Transverse colon (tissue), 4 donors: ENCODE measurements around the gene ACTG1. TPM values are rescaled to one million over a fixed set of nuclear protein-coding genes. Genes with fewer than 3 reads are reported as not detected.

Experiments
- DNase-seq: peaks from one replicate; pipeline ENCODE4 v3.0.0-alpha.2; 2019
- H3K27ac ChIP-seq, 4 donors: fragments of 200-600 bp; sonication (generic); 2 replicates each; pipeline ENCODE4 v1.5.1; 2016 to 2018; ENCODE audit warnings: inconsistent platforms in 4 of 4
- H3K27me3 ChIP-seq: fragments of 200-600 bp; sonication (generic); 2 replicates; pipeline ENCODE4 v1.5.1; 2017; ENCODE audit warnings: inconsistent platforms
- H3K36me3 ChIP-seq, 4 donors: fragments of 200-600 bp; sonication (generic); 2 replicates each; pipeline ENCODE4 v1.5.1; 2017 to 2019; ENCODE audit warnings: inconsistent platforms in 4 of 4
- H3K4me1 ChIP-seq, 4 donors: fragments of 200-600 bp; sonication (generic); 2 replicates each; pipeline ENCODE4 v1.5.1; 2017 to 2020; ENCODE audit warnings: inconsistent platforms in 4 of 4
- H3K4me3 ChIP-seq, 4 donors: fragments of 200-600 bp; sonication (generic); 1 replicate in 1 of 4; 2 replicates in 3 of 4; pipeline versions ENCODE4 v1.5.1 to v1.6.1; 2017 to 2019; ENCODE audit warnings: inconsistent platforms in 4 of 4
- H3K9me3 ChIP-seq, 2 donors: fragments of 200-600 bp; sonication (generic); 2 replicates each; pipeline ENCODE4 v1.5.1; 2017 to 2019; ENCODE audit warnings: inconsistent platforms in 2 of 2
- CTCF ChIP-seq, 5 experiments: fragments of 200-600 bp in 3 of 5; fragments of 450-650 bp in 2 of 5; sonication (generic) in 3 of 5; IDR thresholded peaks; 1 replicate in 2 of 5; 2 replicates in 3 of 5; pipeline ENCODE4 v1.5.1; 2016 to 2017; ENCODE audit warnings: antibody characterized with exemption in 5 of 5, inconsistent platforms in 3 of 5, mild to moderate bottlenecking in 2 of 5, moderate library complexity in 1 of 5
- EP300 ChIP-seq: sonication (generic); formaldehyde crosslinking; IDR thresholded peaks from one replicate; pipeline ENCODE4 v1.6.1; 2017; ENCODE audit warnings: antibody characterized with exemption, low read depth
- POLR2A ChIP-seq: fragments of 450-650 bp; IDR thresholded peaks from one replicate; pipeline ENCODE4 v1.6.1; 2016; ENCODE audit warnings: antibody characterized with exemption, mild to moderate bottlenecking, moderate library complexity
- POLR2AphosphoS5 ChIP-seq, 3 donors: sonication (generic); formaldehyde crosslinking; IDR thresholded peaks; one replicate each; pipeline ENCODE4 v1.6.1; 2016; ENCODE audit warnings: antibody characterized with exemption in 3 of 3
- WGBS, 2 donors: methylation state at CpG; one replicate each; pipeline ENCODE4 v1.1.5; 2018; ENCODE audit warnings: low coverage in 1 of 2; 5-methylcytosine and 5-hydroxymethylcytosine counted together
- in situ Hi-C, 4 donors: fragments of 200-750 bp; cut with MboI; loops; one replicate each; pipeline versions ENCODE4 v1.15.0 to v1.15.1; 2017; ENCODE audit warnings: low sequenced_read_pairs in 3 of 4, low pct_ligation_motif_present in 1 of 4, low pct_unique_long_range_greater_than_20kb in 1 of 4
- intact Hi-C: fragments of 100-400 bp; cut with DNase I; formaldehyde crosslinking; loops from one replicate; pipeline ENCODE4 v1.15.1; 2023; ENCODE audit warnings: low total_unique reads
- total RNA-seq, 4 donors: library from RNA; depleted of rRNA; stranded (reverse); fragments of >200 nt; gene quantifications; one replicate each; pipeline ENCODE4 v1.1.0, GENCODE V29; 2016

ACTG1 gene
- total RNA-seq, 4 donors from 2014 or later: 2,099 to 4,882 (median 4,009) TPM

- TF ChIP-seq POLR2AphosphoS5 (IDR thresholded peaks at IDR 0.05): no peak
- no peak for TF ChIP-seq POLR2A
- no peak for TF ChIP-seq EP300
- no peak for TF ChIP-seq CTCF (IDR thresholded peaks at IDR 0.05)
- H3K9me3 ChIP-seq: no peaks in the 10 kb centered on the region
- no peaks in the 10 kb centered on the region for H3K4me1 ChIP-seq
- intact Hi-C loops: no loop called here
- no peak for DNase-seq
- H3K36me3 ChIP-seq: no peaks in the 10 kb centered on the region
- no peak overlapping the region for H3K27ac ChIP-seq
- no peaks in the 10 kb centered on the region for H3K27me3 ChIP-seq
- WGBS, 2 donors: 86% methylated on average over 8 of the region's 8 CpGs; no CpG with 5 or more reads in 1 of the 2 donors
- in situ Hi-C loops: loop anchor here in 1 of 4 donors (10.0 kb wide), 1 partner anchor 218 kb away; no protein-coding TSS in a partner anchor
- no peak overlapping the region for H3K4me3 ChIP-seq
Observed at GRCh38 chr17:81473019-81473418, 39.6 kb downstream of the ACTG1 start.

DNA sequence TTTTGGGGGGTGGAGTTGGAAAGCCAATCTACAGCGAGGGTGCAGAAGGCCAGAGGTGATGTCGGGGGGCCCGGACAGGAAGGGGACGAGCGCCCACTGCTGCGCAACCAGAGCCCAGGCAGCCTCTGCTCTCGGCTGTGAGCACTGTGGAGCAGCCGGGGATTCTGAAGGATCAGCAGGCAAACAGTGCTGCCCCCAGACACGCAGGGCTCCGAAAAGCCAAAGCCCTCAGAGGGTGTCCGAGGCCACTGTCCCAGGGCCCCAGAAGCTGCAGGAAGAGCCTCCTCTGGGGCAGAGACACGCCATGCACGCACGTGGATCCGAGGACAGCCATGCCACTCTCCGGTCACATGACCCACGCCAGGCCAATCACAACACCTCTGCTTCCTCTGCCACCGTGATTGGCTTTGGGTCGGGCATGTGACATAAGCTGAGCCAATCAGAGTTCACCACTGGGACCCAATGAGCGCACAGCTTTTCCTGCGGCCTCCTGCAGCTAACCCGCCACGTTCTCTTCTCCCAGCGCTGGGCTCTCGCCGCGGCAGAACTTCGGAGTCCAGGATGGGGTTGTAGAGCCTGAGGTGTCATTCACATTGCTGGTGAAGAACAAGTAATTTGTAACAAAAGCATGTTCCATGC, 40.7 kb downstream of the ACTG1 start:
- TF ChIP-seq POLR2A (no peak), CTCF (IDR thresholded peaks at IDR 0.05) (peak; percentile 20 to 41 (median 34)), EP300 (no peak)
- intact Hi-C loops (no loop called here), in situ Hi-C loops (loop anchor here in 1 of 4 donors (10.0 kb wide), 1 partner anchor 217 kb away; no protein-coding TSS in a partner anchor)
- peak overlapping the region; percentile 15 to 59 (median 46) for H3K27ac ChIP-seq
- no peaks in the 10 kb centered on the region for H3K36me3 ChIP-seq
- no peaks in the 10 kb centered on the region for H3K4me1 ChIP-seq
- H3K4me3 ChIP-seq: peak overlapping the region in 1 of 4 donors; percentile 27
- peak; percentile 62 for DNase-seq
- H3K9me3 ChIP-seq: no peaks in the 10 kb centered on the region
- WGBS, 2 donors: 68 to 80% methylated on average over 3 to 28 of the region's 28 CpGs
- no peaks in the 10 kb centered on the region for H3K27me3 ChIP-seq

GRCh38 chr17:81470944-81471817, 41.4 kb downstream of the ACTG1 start:
- H3K4me1 ChIP-seq: no peaks in the 10 kb centered on the region
- H3K4me3 ChIP-seq: peak overlapping the region in 1 of 4 donors; percentile 27
- intact Hi-C loops (no loop called here), in situ Hi-C loops (loop anchor here in 1 of 4 donors (10.0 kb wide), 1 partner anchor 216 kb away; no protein-coding TSS in a partner anchor)
- no peak for DNase-seq
- peak overlapping the region; percentile 15 to 59 (median 46) for H3K27ac ChIP-seq
- H3K9me3 ChIP-seq: no peaks in the 10 kb centered on the region
- no peaks in the 10 kb centered on the region for H3K36me3 ChIP-seq
- WGBS, 2 donors: 70 to 73% methylated on average over 2 to 14 of the region's 14 CpGs
- H3K27me3 ChIP-seq: no peaks in the 10 kb centered on the region
- TF ChIP-seq CTCF (IDR thresholded peaks at IDR 0.05) (no peak), POLR2AphosphoS5 (IDR thresholded peaks at IDR 0.05) (no peak), POLR2A (no peak), EP300 (no peak)

- no peak for TF ChIP-seq CTCF (IDR thresholded peaks at IDR 0.05)
- TF ChIP-seq POLR2A: no peak
- no peak for TF ChIP-seq POLR2AphosphoS5 (IDR thresholded peaks at IDR 0.05)
- no peak for TF ChIP-seq EP300
- Histone ChIP-seq H3K36me3 (no peaks in the 10 kb centered on the region), H3K9me3 (no peaks in the 10 kb centered on the region), H3K4me1 (no peaks in the 10 kb centered on the region), H3K27ac (no peak overlapping the region), H3K4me3 (no peak overlapping the region), H3K27me3 (no peaks in the 10 kb centered on the region)
- no peak for DNase-seq
- intact Hi-C loops (no loop called here), in situ Hi-C loops (loop anchor here in 1 of 4 donors (10.0 kb wide), 1 partner anchor 216 kb away; no protein-coding TSS in a partner anchor)
- 80 to 87% methylated on average over 6 to 9 of the region's 9 CpGs for WGBS, 2 donors
Observed at GRCh38 chr17:81470270-81470943, 42.2 kb downstream of the ACTG1 start.
